Activated CD8-positive, alpha-beta T cell treated with anti-CD3 and anti-CD28 coated beads for 36 hours (primary cell): Measurements from ENCODE around the gene SLC38A11. TPM values are rescaled to one million over a fixed set of nuclear protein-coding genes. Genes with fewer than 3 reads are reported as not detected.

Experiments
- ATAC-seq: fragments of 200-7000 bp; cut with Tn5 transposase; one replicate; pipeline ENCODE4 v1.10.0; 2021; ENCODE audit warnings: mild to moderate bottlenecking, moderate library complexity
- CTCF ChIA-PET: fragments of 350-600 bp; sonication (Branson Sonifier 250); formaldehyde crosslinking; loops from one replicate; lab custom pipeline; 2021; ENCODE audit warnings: antibody characterized with exemption; lab: Charles Lee
- POLR2A ChIA-PET: fragments of 350-600 bp; sonication (Branson Sonifier 250); formaldehyde crosslinking; loops from one replicate; lab custom pipeline; 2021; ENCODE audit warnings: antibody characterized with exemption; lab: Charles Lee
- DNase-seq: peaks from one replicate; pipeline ENCODE4 v3.0.0-alpha.2; 2020
- H3K27ac Mint-ChIP-seq: one replicate; pipeline ENCODE4 v1.8.0; 2021; ENCODE audit warnings: mild to moderate bottlenecking, mixed read lengths
- H3K27me3 Mint-ChIP-seq: one replicate; pipeline ENCODE4 v1.8.0; 2021; ENCODE audit warnings: mixed read lengths
- H3K36me3 Mint-ChIP-seq: one replicate; pipeline ENCODE4 v1.8.0; 2021; ENCODE audit warnings: low read depth, mixed read lengths
- H3K4me1 Mint-ChIP-seq: one replicate; pipeline ENCODE4 v1.8.0; 2021; ENCODE audit warnings: low read depth, mixed read lengths
- H3K4me3 Mint-ChIP-seq: one replicate; pipeline ENCODE4 v1.8.0; 2021; ENCODE audit warnings: mild to moderate bottlenecking, moderate library complexity, mixed read lengths
- H3K9me3 Mint-ChIP-seq: one replicate; pipeline ENCODE4 v1.8.0; 2021; ENCODE audit warnings: mixed read lengths
- intact Hi-C: fragments of 100-400 bp; cut with micrococcal nuclease; formaldehyde crosslinking; loops from one replicate; pipeline ENCODE4 v1.10.0; 2022
- total RNA-seq, 2 experiments: library from RNA; stranded (reverse); gene quantifications; one replicate each; pipeline ENCODE4 v1.2.3, GENCODE V29; 2021
- TF ChIP-seq, protein P1 (sequence below): fragments of 200-600 bp; IDR thresholded peaks from one replicate; pipeline ENCODE4 v1.8.0; 2022; ENCODE audit warnings: antibody characterized with exemption, mild to moderate bottlenecking

SLC38A11 gene
- total RNA-seq, 2 experiments from 2014 or later = not detected

DNA sequence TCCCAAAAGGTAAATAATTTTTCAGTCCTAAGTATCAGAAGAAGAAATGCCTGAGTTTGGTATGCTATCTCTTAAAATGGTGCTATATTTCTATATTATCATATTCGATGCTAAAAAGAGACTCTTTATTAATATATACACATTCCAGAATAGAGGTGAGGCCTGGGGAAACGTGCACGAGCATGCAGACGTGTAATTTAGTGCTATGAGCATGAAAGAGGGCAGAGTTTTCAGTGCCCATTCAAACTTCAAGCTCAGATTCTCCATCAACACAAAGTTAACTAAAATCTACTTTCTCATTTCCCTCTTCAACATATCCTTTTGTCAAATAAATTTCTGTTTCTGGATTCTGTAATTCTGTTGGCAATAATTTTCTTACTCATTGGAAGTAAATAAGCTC, 108.0 kb downstream of the SLC38A11 start:
- no peak overlapping the region for H3K27ac Mint-ChIP-seq
- H3K4me3 Mint-ChIP-seq = no peak overlapping the region
- no peak for DNase-seq
- H3K9me3 Mint-ChIP-seq = no peaks in the 10 kb centered on the region
- intact Hi-C loops = no loop called here
- POLR2A ChIA-PET = no interaction called here
- no peaks in the 10 kb centered on the region for H3K36me3 Mint-ChIP-seq
- no peak for ATAC-seq
- H3K4me1 Mint-ChIP-seq = no peaks in the 10 kb centered on the region
- peaks cover 15% of the 10 kb centered on the region for H3K27me3 Mint-ChIP-seq
- TF ChIP-seq, protein P1, sequence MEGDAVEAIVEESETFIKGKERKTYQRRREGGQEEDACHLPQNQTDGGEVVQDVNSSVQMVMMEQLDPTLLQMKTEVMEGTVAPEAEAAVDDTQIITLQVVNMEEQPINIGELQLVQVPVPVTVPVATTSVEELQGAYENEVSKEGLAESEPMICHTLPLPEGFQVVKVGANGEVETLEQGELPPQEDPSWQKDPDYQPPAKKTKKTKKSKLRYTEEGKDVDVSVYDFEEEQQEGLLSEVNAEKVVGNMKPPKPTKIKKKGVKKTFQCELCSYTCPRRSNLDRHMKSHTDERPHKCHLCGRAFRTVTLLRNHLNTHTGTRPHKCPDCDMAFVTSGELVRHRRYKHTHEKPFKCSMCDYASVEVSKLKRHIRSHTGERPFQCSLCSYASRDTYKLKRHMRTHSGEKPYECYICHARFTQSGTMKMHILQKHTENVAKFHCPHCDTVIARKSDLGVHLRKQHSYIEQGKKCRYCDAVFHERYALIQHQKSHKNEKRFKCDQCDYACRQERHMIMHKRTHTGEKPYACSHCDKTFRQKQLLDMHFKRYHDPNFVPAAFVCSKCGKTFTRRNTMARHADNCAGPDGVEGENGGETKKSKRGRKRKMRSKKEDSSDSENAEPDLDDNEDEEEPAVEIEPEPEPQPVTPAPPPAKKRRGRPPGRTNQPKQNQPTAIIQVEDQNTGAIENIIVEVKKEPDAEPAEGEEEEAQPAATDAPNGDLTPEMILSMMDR = no peak
- CTCF ChIA-PET = interaction anchor here (1.5 kb wide), 1 partner anchor 14 kb away, joined by 3 read pairs; no protein-coding TSS in a partner anchor

DNA sequence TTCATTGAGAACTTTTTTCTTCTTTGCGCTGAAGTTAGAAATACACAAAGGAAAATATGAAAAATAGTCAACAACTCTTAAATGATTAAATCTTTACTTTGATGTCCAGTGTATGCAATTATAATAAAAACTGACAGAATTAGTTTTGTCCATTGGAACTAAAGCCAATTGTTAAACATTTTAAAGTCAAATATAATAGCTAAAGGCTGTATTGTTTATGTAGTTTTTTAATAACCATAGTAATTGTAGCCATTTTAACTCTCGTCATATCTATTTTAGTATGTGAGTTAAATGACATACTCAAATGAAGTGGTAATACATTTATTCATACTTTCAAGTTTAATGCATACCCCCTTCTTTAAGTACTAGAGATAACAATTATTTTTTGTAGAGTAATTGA, 109.0 kb downstream of the SLC38A11 start:
- ChIA-PET CTCF (no interaction called here), POLR2A (no interaction called here)
- Mint-ChIP-seq H3K27me3 (peaks cover 18% of the 10 kb centered on the region), H3K4me3 (no peak overlapping the region), H3K27ac (no peak overlapping the region), H3K9me3 (no peaks in the 10 kb centered on the region), H3K36me3 (no peaks in the 10 kb centered on the region), H3K4me1 (no peaks in the 10 kb centered on the region)
- DNase-seq (no peak), ATAC-seq (no peak)
- TF ChIP-seq, protein P1 = no peak
- intact Hi-C loops = no loop called here

Other genes starting within 250 kb of the SLC38A11 start
- under 1 TPM; 0.36 to 0.68 TPM for gene COBLL1, start 113.7 kb downstream of the SLC38A11 start, total RNA-seq
- under 1 TPM in 1 of 2 experiments, not detected in 1; 0.07 TPM for gene SCN3A, start 248.5 kb upstream of the SLC38A11 start, total RNA-seq